Measurements from ENCODE around the gene PNMA8C.
"Not testable (repeated sequence)": the region's sequence is repeated elsewhere in the genome, so short reads cannot be mapped to it uniquely, and the experiment has no call there.

Gene PNMA8C

GRCh38 chr19:46447006-46447405 lies 18.3 kb upstream of the PNMA8C start:
- no peak for DNase-seq (ENCODE audit: low spot score)

- no peak for DNase-seq (ENCODE audit: low spot score)
Observed at GRCh38 chr19:46446021-46446420, 17.3 kb upstream of the PNMA8C start.

DNA sequence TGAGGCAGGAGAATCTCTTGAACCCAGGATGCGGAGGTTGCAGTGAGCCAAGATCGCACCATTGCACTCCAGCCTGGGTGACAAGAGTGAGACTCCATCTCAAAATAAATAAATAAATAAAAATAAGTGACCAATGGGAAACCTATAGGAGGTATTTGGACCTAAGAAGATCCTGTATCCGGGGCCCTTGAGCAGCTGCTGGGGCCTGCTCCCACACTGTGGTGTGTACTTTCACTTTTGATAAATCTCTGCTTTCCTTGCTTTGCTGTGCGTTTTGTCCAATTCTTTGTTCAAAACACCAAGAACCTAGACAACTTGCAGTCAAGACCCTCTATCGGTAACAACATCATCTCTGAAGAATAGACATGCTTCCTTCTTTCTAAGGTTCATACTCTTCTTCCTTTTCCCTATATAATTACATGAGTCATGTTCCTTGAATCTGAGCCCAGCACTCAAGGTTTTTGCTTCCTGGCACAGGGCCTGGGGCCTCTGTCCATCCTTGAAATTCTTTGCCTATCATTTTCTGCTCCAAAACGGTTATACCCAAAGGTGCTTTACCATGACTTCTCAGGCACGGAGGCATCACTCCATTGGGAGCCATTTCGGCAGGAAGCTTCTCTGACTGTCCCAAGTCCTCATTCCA lies 14.2 kb upstream of the PNMA8C start:
- DNase-seq (ENCODE audit: low spot score): no peak

DNA sequence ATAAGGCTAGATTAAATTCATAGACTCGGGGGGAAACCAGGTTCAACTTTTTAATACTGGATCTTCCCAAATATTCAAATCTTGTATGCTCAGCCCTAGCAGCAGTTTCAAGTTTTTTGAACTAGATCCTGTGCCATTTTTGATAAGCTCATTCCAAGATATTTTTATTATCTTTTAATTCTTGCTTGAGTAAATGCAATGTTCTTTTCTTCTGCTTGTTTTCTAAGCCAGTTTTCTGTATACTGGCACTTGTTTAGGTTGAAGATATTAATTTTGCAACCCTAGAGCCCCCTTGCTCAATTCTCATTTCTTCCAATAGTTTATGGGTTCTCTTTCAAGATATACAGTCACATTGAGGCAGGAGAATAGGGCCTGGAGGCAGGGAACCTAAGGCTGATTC lies 13.1 kb upstream of the PNMA8C start:
- no peak for DNase-seq (ENCODE audit: low spot score)

DNA sequence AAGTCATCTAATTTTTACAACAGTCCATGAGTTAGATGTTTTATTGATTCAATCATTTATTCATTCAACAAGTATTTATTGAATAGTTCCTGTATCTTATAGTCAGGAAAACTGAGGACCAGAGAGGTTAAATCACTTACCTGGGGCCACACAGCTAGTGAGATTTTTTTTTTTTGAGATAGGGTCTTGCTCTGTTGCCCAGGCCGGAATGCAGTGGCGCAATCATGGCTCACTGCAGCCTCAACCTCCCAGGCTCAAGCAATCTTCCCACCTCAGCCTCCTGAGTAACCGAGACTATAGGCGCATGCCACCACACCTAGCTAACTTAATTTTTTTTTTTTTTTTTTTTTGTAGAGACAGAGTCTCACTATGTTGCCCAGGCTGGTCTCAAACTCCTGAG lies 7.0 kb upstream of the PNMA8C start:
- DNase-seq (ENCODE audit: low spot score): not testable (repeated sequence)

DNA sequence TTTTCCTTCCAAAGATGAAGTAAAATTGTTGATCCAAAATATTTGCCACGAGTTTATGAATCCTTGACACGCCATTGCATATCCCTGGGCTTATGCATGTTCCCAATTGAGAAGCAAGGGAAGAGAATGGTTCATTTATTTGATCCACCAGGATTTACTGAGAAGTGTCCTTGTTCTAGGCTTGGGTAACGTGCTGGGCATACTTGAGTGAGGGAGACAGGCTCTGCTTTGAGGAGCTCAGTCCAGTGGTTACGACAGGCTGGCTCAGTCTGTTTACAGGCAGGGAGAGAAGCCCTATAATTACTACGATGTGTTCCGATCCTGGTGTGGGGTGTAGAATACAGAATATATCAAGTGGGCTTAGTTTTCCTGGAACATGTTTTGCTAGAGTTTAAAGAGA lies 6.3 kb upstream of the PNMA8C start:
- DNase-seq (ENCODE audit: low spot score): peak; percentile 99

GRCh38 chr19:46433470-46433869 lies 4.7 kb upstream of the PNMA8C start:
- DNase-seq (ENCODE audit: low spot score): not testable (repeated sequence)

GRCh38 chr19:46431824-46432223 lies 3.1 kb upstream of the PNMA8C start:
- DNase-seq (ENCODE audit: low spot score): no peak

- no peak for DNase-seq (ENCODE audit: low spot score)
Observed at GRCh38 chr19:46429999-46430398, 1.3 kb upstream of the PNMA8C start.

DNA sequence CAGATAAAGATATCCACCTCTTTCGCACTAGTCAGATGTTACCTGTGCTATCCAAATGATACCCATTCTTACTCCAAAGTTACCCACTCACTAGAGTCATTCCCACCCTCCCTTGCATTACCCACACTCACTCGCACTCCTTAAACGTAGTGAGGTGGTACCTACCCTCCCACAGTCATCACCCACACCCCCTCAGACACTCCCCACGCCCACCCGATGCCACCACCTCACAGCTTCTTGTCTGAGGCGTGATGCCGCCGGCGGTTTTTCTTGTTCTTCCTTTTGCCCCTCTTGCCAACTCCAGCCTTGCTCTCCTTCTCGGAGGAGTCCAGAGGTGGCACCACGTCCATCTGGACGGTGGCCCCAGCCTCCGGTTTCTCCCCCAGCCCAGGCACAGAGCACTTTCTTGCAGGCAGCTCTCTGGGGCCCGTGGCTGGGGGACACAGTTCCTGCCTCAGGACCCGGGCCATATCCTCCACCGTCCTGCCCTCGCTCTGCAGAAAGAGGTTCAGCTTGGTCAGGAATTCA lies 1.2 kb downstream of the PNMA8C start:
- no peak for DNase-seq (ENCODE audit: low spot score)

- peak; percentile 87 for DNase-seq (ENCODE audit: low spot score)
Observed at GRCh38 chr19:46426506-46427162, 2.1 kb downstream of the PNMA8C start.

GRCh38 chr19:46426035-46426505 lies 2.7 kb downstream of the PNMA8C start:
- DNase-seq (ENCODE audit: low spot score): peak; percentile 19

GRCh38 chr19:46423188-46423587 lies 5.5 kb downstream of the PNMA8C start:
- DNase-seq (ENCODE audit: low spot score): no peak

GRCh38 chr19:46422344-46422743 lies 6.4 kb downstream of the PNMA8C start:
- no peak for DNase-seq (ENCODE audit: low spot score)

GRCh38 chr19:46420056-46420455 lies 8.7 kb downstream of the PNMA8C start:
- no peak for DNase-seq (ENCODE audit: low spot score)

DNA sequence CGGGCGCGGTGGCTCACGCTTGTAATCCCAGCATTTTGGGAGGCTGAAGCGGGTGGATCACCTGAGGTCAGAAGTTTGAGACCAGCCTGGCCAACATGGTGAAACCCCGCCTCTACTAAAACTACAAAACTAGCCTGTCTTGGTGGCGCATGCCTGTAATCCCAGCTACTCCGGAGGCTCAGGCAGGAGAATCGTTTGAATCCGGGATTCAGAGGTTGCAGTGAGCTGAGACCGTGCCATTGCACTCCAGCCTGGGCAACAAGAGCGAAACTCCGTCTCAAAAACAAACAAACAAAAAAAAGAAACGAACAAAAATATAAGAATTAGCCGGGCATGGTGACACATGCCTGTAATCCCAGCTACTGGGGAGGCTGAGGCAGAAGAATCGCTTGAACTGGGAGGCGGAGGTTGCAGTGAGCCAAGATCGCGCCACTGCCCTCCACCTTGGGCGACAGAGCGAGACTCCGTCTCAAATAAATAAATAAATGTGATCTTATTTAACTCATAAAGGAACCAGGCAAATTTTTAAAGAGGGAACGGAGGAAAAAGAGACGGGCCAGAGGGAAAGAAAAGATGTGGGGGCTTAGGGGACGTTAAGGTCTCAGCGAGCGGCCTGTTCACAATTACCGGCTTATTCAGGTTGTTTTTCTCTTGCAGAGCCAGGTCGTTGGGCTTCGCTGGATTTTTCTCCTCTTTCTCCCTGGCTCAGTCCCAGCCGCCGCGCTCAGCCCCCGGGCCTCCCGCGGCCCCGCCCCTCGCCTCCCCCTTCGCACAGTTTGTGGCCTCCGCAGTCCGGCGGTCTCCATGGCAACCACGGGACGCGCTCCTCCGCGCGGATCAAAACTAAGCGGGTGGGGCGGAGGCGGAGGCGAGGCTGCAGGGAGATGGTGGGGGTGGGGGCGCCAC lies 12.7 kb downstream of the PNMA8C start:
- DNase-seq (ENCODE audit: low spot score): peak; percentile 63

- not testable (repeated sequence) for DNase-seq (ENCODE audit: low spot score)
Observed at GRCh38 chr19:46414899-46415298, 13.8 kb downstream of the PNMA8C start.

GRCh38 chr19:46413262-46414031 lies 15.3 kb downstream of the PNMA8C start, which contains the start of gene CCDC8:
Gene CCDC8, minus strand, starts transcription at chr19:46413564. Its CDS starts 754 bp downstream, at chr19:46412810.
- DNase-seq (ENCODE audit: low spot score): peak; percentile 30

- DNase-seq (ENCODE audit: low spot score): no peak
Observed at GRCh38 chr19:46412650-46413261, 16.0 kb downstream of the PNMA8C start.

DNA sequence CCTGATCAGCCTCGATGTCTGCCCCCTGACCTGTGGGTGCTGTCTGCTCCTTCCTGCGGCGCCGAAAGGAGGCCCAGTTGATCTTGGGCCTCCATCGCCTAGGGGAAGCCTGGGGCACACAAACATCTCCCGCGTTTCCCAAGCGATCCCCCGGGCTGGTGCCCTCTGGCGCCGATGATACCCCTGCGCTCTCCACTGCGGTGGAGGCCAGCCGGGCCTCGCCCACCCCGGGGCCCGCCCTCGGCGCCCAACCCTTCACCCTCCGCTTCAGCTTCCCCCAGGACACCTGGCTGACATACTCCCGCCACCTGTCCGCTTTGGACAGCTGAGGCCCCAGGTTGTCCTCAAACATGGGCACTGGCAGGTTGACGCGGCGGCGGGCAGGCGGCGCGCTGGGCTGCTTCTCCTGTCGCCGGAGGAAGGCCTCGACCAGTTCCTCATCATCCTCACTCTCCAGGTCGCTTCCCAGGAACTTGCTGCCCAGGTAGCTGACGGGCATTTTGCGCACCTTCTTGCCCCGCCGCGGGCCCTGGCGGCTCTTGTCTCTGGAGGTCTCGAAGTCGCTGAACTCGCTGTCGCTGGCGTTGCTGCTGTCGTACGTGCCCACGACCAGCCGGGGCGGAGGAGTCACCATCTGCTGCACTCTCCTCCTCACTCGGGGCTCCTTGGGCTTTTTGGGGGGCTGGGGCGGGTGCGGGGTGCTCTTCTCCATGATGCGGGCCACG lies 16.6 kb downstream of the PNMA8C start:
- no peak for DNase-seq (ENCODE audit: low spot score)

Data from pons (tissue), 1 donor.